HG03108 (cell line): ENCODE data around the gene SPINT1.
A peak's percentile ranks its signal among the peaks of the same experiment; 100 is the strongest.

Experiments used
- ATAC-seq: cut with Tn5 transposase; IDR thresholded peaks from one replicate; pipeline ENCODE4 v1.9.1; 2021; ENCODE audit warnings: moderate library complexity; ENCODE audit not compliant: unreplicated experiment

SPINT1 gene

DNA sequence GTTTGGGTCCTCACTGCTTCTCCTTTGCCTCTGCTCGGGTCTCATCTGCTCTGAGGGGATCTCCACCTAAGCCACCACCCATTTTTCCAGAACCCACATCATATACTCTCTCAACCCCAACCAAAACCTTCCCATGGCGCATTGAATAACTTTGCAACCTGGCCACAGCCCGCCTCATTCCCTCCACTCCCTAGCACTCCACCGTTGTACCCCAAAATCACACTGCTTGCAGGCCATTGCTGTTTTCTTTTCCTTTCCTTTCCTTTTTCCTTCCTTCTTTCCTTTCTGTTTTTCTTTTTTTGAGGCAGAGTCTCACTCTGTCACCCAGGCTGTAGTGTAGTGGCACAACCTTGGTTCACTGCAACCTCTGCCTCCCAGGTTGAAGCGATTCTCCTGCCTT, 47.3 kb downstream of the SPINT1 start:
- ATAC-seq, result no peak

GRCh38 chr15:40891810-40892446, 48.1 kb downstream of the SPINT1 start:
- ATAC-seq, result no peak

- ATAC-seq, result no peak
Observed at GRCh38 chr15:40892447-40893012, 48.7 kb downstream of the SPINT1 start.

DNA sequence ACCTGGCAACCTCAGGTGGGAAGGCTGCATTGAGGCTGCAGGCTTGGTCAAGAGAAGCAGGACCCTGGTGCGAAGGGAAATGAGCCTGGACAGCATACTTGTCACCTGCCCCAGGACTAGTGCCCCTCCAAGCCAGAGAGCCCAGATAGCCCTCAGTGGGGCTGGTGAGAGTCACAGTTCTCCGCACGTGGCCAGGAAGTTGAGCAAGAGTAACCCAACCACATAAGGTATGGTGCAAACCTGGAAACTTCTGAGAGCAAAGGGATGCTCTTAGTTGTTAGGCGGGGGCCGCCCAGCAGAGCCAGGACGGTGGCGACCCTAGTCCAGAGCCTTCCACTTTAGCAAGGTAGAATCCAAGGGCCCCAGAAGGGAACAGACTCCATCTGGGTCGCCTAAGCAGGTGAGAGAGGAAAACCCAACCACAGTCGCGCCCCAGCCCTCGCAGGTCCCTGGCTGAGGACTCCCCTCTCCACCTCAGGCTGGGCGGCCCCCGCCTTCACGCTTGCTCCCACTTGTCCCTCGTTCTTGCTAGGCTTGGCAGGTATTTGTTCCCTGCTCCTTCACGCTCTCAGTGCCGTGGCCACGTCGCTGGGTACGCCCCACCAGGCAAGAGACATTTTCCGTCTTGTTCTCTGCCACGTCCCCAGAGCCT, 49.3 kb downstream of the SPINT1 start:
- no peak for ATAC-seq

GRCh38 chr15:40893733-40894680, 50.2 kb downstream of the SPINT1 start, which contains the start of gene VPS18:
Gene VPS18 (plus strand): TSS chr15:40894450. CDS start chr15:40894769, 319 bp downstream.
- peak; percentile 82 for ATAC-seq

DNA sequence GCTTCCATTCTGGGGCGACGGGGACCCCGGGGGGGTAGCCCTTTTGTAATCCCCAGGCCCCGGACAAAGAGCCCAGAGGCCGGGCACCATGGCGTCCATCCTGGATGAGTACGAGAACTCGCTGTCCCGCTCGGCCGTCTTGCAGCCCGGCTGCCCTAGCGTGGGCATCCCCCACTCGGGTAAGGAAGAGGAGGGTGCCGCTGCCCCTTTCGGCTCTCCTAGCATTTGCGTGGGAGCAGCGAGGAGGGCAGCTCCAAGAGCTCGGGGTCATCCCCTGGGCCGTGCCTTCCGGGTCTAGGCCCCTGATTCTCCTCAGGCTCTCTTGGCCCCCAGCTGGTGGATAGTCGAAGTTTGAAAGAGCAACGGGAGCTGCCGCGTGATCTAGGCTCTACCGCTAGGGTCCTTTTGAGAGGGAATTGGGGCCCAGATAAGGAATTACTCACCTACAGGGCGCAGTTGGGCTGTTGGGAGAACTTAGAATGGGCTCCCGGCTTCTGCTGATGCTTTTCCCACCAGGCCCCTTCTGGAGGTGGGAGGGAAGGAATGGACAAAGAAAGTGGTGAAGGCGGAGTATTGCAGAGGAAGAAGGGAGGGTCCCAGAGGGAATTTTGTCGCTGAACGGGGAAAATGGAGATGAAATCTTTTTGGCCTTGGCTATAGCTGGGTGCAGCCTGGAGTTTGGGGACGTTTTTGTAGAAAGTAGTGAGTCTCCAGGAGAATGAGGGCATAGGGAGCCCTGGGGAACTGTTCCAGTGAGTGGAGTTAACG, 51.0 kb downstream of the SPINT1 start:
- ATAC-seq, result no peak

- no peak for ATAC-seq
Observed at GRCh38 chr15:40899536-40900207, 55.8 kb downstream of the SPINT1 start.

DNA sequence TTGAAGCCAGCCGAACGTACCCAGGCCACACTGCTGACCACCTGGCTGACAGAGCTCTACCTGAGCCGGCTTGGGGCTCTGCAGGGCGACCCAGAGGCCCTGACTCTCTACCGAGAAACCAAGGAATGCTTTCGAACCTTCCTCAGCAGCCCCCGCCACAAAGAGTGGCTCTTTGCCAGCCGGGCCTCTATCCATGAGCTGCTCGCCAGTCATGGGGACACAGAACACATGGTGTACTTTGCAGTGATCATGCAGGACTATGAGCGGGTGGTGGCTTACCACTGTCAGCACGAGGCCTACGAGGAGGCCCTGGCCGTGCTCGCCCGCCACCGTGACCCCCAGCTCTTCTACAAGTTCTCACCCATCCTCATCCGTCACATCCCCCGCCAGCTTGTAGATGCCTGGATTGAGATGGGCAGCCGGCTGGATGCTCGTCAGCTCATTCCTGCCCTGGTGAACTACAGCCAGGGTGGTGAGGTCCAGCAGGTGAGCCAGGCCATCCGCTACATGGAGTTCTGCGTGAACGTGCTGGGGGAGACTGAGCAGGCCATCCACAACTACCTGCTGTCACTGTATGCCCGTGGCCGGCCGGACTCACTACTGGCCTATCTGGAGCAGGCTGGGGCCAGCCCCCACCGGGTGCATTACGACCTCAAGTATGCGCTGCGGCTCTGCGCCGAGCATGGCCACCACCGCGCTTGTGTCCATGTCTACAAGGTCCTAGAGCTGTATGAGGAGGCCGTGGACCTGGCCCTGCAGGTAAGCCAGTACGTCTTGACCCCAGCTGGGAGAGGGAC, 56.6 kb downstream of the SPINT1 start:
- ATAC-seq, result no peak

DNA sequence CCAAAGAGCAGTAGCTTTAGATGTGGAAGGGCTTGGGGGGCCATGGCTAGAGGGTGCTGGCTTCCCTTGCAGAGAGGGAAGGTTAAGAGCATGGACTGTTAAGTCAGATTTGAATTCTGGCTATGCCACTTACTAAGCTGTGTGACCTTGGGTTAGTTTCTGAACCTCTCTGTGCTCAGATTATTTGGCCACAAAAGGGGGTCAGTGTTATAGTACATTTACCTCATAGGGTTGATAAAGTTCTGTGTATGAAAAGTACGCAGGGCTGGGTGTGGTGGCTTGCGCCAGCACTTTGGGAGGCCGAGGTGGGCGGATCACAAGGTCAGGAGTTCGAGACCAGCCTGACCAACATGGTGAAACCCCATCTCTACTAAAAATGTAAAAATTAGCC, 57.2 kb downstream of the SPINT1 start:
- ATAC-seq, result no peak

GRCh38 chr15:40902605-40903561, 59.0 kb downstream of the SPINT1 start:
- ATAC-seq, result no peak

DNA sequence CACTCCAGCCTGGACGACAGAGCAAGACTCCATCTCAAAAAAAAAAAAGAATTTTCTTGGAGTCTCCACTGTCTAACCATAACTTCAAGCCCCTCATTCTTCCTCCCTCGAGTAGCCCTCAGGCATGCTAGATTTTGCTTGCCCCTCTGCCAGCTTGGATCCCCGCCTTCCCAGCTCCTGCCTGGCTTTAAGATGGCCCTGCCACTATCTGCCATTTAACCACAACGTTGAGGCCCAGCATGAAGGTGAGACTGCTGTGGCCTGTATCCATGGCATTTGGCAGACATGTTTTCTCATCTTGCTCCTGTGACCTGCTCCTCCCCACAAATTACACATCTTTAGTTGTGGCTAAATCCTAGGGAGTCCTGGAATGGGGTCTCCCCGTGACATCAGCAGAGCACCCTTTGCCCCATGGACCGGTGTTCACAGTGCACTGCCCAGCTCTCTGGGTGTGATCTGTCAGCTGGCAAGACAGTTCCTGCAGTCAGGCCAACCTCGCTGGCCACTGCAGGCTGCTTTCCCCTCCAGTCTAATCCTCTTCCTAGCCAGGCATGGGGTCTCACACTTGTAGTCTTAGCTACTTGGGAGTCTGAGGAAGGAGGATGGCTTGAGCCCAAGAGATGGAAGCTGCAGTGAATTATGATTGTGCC, 60.8 kb downstream of the SPINT1 start:
- no peak for ATAC-seq

GRCh38 chr15:40906091-40906990, 62.5 kb downstream of the SPINT1 start:
- ATAC-seq, result peak; percentile 71

GRCh38 chr15:40906991-40907802, 63.3 kb downstream of the SPINT1 start:
- no peak for ATAC-seq
